Measurements from ENCODE around the gene CHCHD6. TPM values are rescaled to one million over a fixed set of nuclear protein-coding genes. Genes with fewer than 3 reads are reported as not detected.

The CHCHD6 gene
- total and polyA plus RNA-seq, 8 donors, result 5.0 to 10.9 (median 6.0) TPM

DNA sequence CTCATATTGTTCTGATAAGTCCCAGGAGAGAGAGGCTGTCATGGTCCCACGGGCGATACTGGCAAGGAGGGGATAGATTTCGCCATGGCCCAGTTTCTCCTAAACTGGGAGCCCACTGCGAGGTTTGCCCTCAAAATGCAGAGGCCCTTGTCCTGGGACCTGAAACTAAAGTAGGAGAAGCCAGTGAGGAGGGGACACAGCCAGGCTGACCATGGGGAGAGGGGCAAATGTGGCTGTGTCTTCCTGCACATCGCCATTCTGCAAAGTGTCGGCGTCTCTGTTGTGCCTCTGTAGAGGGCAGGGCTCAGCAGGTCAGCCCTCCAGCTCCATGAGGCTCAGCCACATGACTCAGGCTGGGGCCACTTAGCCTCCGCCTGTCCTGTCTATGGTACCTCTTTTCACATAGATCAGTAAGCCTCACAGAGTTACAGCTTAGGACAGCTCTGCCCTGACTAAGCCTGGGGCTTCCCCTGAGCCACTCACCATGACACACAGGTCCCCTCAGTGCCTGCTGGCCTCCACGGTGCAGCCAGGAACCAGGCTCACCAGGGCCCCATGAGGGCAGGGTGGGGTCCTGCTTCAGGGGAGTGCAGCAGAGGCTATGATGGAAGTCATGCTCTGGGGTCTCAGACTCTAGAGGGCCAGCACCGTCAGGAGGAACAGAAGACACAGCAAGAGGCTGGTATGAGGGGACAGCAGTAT, 250.3 kb downstream of the CHCHD6 start:
- Histone ChIP-seq H3K36me3 (no peaks in the 10 kb centered on the region), H3K4me1 (no peaks in the 10 kb centered on the region), H3K27me3 (no peaks in the 10 kb centered on the region), H3K9me3 (no peaks in the 10 kb centered on the region), H3K27ac (no peak overlapping the region), H3K4me3 (no peak overlapping the region)
- intact Hi-C loops (cut with DNase I), result no loop called here
- FAIRE-seq, result no peak
- DNase-seq, result no peak
- no peak for ATAC-seq
- TF ChIP-seq, protein P1, sequence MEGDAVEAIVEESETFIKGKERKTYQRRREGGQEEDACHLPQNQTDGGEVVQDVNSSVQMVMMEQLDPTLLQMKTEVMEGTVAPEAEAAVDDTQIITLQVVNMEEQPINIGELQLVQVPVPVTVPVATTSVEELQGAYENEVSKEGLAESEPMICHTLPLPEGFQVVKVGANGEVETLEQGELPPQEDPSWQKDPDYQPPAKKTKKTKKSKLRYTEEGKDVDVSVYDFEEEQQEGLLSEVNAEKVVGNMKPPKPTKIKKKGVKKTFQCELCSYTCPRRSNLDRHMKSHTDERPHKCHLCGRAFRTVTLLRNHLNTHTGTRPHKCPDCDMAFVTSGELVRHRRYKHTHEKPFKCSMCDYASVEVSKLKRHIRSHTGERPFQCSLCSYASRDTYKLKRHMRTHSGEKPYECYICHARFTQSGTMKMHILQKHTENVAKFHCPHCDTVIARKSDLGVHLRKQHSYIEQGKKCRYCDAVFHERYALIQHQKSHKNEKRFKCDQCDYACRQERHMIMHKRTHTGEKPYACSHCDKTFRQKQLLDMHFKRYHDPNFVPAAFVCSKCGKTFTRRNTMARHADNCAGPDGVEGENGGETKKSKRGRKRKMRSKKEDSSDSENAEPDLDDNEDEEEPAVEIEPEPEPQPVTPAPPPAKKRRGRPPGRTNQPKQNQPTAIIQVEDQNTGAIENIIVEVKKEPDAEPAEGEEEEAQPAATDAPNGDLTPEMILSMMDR (IDR thresholded peaks at IDR 0.05), result no peak
- 92% methylated on average over 10 of the region's 10 CpGs for WGBS, 2 donors

DNA sequence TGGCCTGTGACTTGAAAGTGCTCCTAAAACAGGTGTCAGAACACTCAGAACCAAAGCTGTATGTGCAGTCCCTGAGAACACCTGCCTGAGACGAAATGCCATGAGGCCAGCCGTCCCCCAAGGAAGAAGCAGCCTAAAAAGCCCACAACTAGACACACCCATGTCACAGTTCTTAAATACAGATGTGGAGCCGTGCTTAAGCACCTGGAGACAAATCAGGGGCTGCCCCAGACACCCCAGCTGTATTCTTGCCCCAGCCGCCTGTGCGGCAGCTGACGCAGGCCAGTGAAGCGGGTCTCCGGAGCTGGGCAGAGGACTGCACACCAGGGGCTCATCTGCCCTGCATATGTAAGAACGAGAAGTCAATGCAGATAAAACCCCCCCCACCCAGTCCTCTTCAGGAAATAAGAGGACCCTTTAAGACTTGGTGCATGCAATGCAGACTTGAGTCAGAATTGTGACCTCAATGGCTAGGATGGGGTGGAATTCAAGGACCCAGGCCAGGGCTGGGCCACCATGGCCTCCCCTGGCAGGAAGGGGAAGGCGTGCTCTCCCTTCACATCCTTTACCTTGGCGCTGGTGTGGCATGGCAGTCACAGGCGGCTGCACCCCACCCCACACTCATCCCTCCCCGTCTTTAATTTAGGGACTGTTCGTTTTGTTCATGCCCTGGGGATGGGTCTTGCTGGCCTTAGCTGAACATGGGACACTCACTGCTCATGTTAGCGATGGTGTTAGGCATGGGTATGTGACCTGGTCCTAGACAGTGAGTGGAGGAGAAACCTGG, 251.2 kb downstream of the CHCHD6 start:
- Histone ChIP-seq H3K27ac (no peak overlapping the region), H3K9me3 (no peaks in the 10 kb centered on the region), H3K4me1 (no peaks in the 10 kb centered on the region), H3K36me3 (no peaks in the 10 kb centered on the region), H3K27me3 (no peaks in the 10 kb centered on the region), H3K4me3 (no peak overlapping the region)
- no peak for FAIRE-seq
- WGBS, 2 donors, result 93 to 97% methylated on average over 15 of the region's 15 CpGs
- peak in 1 of 6 donors; percentile 39 for DNase-seq
- intact Hi-C loops (cut with DNase I), result no loop called here
- no peak for ATAC-seq
- TF ChIP-seq, protein P1 (IDR thresholded peaks at IDR 0.05), result no peak

DNA sequence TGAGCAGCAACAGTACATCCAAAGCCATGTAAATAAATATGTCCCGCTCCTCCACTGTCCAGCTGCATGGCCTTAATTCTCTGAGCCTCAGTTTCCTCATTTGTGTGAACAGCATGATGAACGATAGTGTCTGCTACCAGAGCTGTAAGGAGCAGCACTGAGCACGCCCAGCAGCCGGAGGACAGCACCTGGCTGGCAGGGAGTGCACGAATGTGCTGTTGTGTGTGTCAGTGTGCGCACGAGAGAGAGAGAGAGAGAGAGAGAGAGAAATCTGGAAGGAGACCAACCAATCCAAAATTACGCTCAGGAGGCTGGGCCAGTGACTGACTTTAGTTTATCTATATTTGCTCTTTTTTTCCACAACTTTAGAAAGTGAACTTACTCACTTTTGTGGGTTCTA, 252.3 kb downstream of the CHCHD6 start:
- 48 to 52% methylated on average over 8 of the region's 8 CpGs for WGBS, 2 donors
- intact Hi-C loops (cut with DNase I), result no loop called here
- peak in 2 of 4 donors; percentile 29 to 60 for ATAC-seq
- TF ChIP-seq, protein P1 (IDR thresholded peaks at IDR 0.05), result no peak
- FAIRE-seq, result no peak
- H3K36me3 ChIP-seq, result no peaks in the 10 kb centered on the region
- no peak overlapping the region for H3K4me3 ChIP-seq
- no peaks in the 10 kb centered on the region for H3K27me3 ChIP-seq
- no peak overlapping the region for H3K27ac ChIP-seq
- H3K9me3 ChIP-seq, result no peaks in the 10 kb centered on the region
- peak in 1 of 6 donors; percentile 56 for DNase-seq
- H3K4me1 ChIP-seq, result peaks cover 0 to 5% (median 3%) of the 10 kb centered on the region in 3 donors

DNA sequence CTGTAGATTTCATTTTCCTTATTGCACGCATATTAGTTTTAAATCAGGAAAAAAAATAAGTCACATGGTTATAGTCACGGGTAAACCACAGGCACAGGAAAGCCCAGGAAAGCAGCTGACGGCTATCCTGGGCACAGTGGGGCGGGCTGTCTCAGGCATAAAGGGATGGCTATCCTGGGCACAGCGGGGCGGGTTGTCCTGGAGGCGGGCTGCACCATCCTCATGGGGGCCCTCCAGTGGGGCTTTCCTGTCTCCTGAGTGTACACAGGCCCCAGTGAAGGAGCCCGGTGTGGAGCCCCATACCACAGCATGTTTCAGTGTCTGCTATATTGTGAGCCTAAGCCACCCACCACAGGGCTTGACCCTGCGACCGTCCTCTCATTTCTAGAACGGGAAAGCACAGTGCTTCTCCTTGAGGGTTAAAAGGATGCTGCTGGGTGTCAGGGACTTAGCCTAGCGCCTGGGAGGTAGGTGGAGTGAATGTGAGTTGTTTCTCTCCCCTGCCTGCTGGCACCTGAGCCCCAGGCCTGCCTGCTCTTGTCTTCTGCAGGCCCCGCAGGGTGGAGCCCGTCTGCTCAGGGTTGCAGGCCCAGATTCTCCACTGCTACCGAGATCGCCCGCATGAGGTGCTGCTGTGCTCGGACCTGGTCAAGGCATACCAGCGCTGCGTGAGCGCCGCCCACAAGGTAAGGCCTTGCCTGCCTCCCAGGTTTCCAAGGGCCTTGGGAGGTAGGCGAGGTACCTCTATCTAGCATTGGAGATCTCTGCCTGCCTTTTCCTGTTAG, 253.0 kb downstream of the CHCHD6 start:
- H3K27ac ChIP-seq, result no peak overlapping the region
- H3K27me3 ChIP-seq, result no peaks in the 10 kb centered on the region
- no peak overlapping the region for H3K4me3 ChIP-seq
- H3K4me1 ChIP-seq, result peaks cover 0 to 10% (median 10%) of the 10 kb centered on the region in 3 donors
- no peaks in the 10 kb centered on the region for H3K36me3 ChIP-seq
- 91% methylated on average over 23 of the region's 23 CpGs for WGBS, 2 donors
- peak in 1 of 6 donors; percentile 46 for DNase-seq
- peak in 1 of 4 donors; percentile 23 for ATAC-seq
- TF ChIP-seq, protein P1 (IDR thresholded peaks at IDR 0.05), result no peak
- intact Hi-C loops (cut with DNase I), result no loop called here
- H3K9me3 ChIP-seq, result no peaks in the 10 kb centered on the region
- no peak for FAIRE-seq

All from pancreas (tissue), 10 donors.